WTC11 (cell line): ENCODE data around the gene KCNIP4. TPM values are rescaled to one million over a fixed set of nuclear protein-coding genes. Genes with fewer than 3 reads are reported as not detected.

Experiments used
- ATAC-seq: fragments of 200-7000 bp; cut with Tn5 transposase; 2 replicates; pipeline ENCODE4 v1.10.0; 2021; ENCODE audit warnings: mild to moderate bottlenecking, moderate library complexity
- CTCF ChIA-PET: fragments of 300-600 bp; sonication (Branson Sonifier 250); formaldehyde crosslinking; loops from one replicate; lab custom pipeline; 2021; ENCODE audit warnings: antibody characterized with exemption; lab: Charles Lee
- POLR2A ChIA-PET: fragments of 350-600 bp; sonication (Branson Sonifier 250); formaldehyde crosslinking; loops from one replicate; lab custom pipeline; 2021; ENCODE audit warnings: antibody characterized with exemption; lab: Charles Lee
- DNase-seq: peaks from one replicate; pipeline ENCODE4 v3.0.0; 2021; ENCODE audit warnings: low spot score
- H3K27ac Mint-ChIP-seq: 2 replicates; pipeline ENCODE4 v1.8.0; 2021; ENCODE audit warnings: mixed read lengths
- H3K27me3 Mint-ChIP-seq: 2 replicates; pipeline ENCODE4 v1.8.0; 2021; ENCODE audit warnings: low read depth, mild to moderate bottlenecking, moderate library complexity, mixed read lengths
- H3K36me3 Mint-ChIP-seq: 2 replicates; pipeline ENCODE4 v1.8.0; 2021; ENCODE audit warnings: mixed read lengths
- H3K4me1 Mint-ChIP-seq: 2 replicates; pipeline ENCODE4 v1.8.0; 2022; ENCODE audit warnings: mixed read lengths
- H3K4me3 Mint-ChIP-seq: 2 replicates; pipeline ENCODE4 v1.8.0; 2021; ENCODE audit warnings: mild to moderate bottlenecking, moderate library complexity, mixed read lengths
- H3K9me3 Mint-ChIP-seq: 2 replicates; pipeline ENCODE4 v1.8.0; 2021; ENCODE audit warnings: mixed read lengths
- E2F5 ChIP-seq: sonication (generic); formaldehyde crosslinking; IDR thresholded peaks from 2 replicates; pipeline ENCODE4 v1.8.1; 2022; ENCODE audit warnings: mild to moderate bottlenecking, moderate library complexity, missing genetic modification reagents
- FOXK1 ChIP-seq: sonication (generic); formaldehyde crosslinking; IDR thresholded peaks from 2 replicates; pipeline ENCODE4 v1.8.0; 2022; ENCODE audit warnings: mild to moderate bottlenecking, moderate library complexity, missing genetic modification reagents
- FOXP4 ChIP-seq: sonication (generic); formaldehyde crosslinking; IDR thresholded peaks from 2 replicates; pipeline ENCODE4 v1.8.0; 2022; ENCODE audit warnings: mild to moderate bottlenecking, missing genetic modification reagents
- GRHL2 ChIP-seq: fragments of 250-450 bp; sonication (Bioruptor Pico); IDR thresholded peaks from 2 replicates; pipeline ENCODE4 v1.8.0; 2022; ENCODE audit warnings: mild to moderate bottlenecking, moderate library complexity; ENCODE audit not compliant: insufficient replicate concordance, severe bottlenecking
- GTF2I ChIP-seq: fragments of 250-450 bp; sonication (Bioruptor Pico); conservative IDR thresholded peaks from 2 replicates; pipeline ENCODE4 v1.4.0; 2021; ENCODE audit warnings: mild to moderate bottlenecking
- HMGA2 ChIP-seq: fragments of 250-450 bp; sonication (Bioruptor Pico); IDR thresholded peaks from 2 replicates; pipeline ENCODE4 v1.4.0; 2021; ENCODE audit warnings: mild to moderate bottlenecking, moderate library complexity
- IRF1 ChIP-seq: sonication (generic); formaldehyde crosslinking; IDR thresholded peaks from 2 replicates; pipeline ENCODE4 v1.8.0; 2023; ENCODE audit warnings: missing genetic modification reagents
- MXD4 ChIP-seq: fragments of 250-450 bp; sonication (Bioruptor Pico); IDR thresholded peaks from 2 replicates; pipeline ENCODE4 v1.8.0; 2021; ENCODE audit warnings: mild to moderate bottlenecking, moderate library complexity, borderline replicate concordance
- NR3C1 ChIP-seq: sonication (generic); formaldehyde crosslinking; conservative IDR thresholded peaks from 2 replicates; pipeline ENCODE4 v1.8.1; 2023; ENCODE audit warnings: low read depth, mild to moderate bottlenecking, missing genetic modification reagents
- PRRX2 ChIP-seq: fragments of 250-450 bp; sonication (Bioruptor Pico); IDR thresholded peaks from 2 replicates; pipeline ENCODE4 v1.8.0; 2021; ENCODE audit warnings: mild to moderate bottlenecking
- TCF7 ChIP-seq: sonication (generic); formaldehyde crosslinking; IDR thresholded peaks from 2 replicates; pipeline ENCODE4 v1.8.0; 2022; ENCODE audit warnings: mild to moderate bottlenecking, low read depth, missing genetic modification reagents, moderate library complexity
- TEAD4 ChIP-seq: sonication (generic); formaldehyde crosslinking; IDR thresholded peaks from 2 replicates; pipeline ENCODE4 v1.8.0; 2022; ENCODE audit warnings: mild to moderate bottlenecking, missing genetic modification reagents
- ZNF138 ChIP-seq: sonication (generic); formaldehyde crosslinking; conservative IDR thresholded peaks from 2 replicates; pipeline ENCODE4 v1.8.1; 2022; ENCODE audit warnings: mild to moderate bottlenecking, moderate library complexity, missing genetic modification reagents
- ZNF219 ChIP-seq: sonication (generic); formaldehyde crosslinking; IDR thresholded peaks from 2 replicates; pipeline ENCODE4 v1.8.0; 2023; ENCODE audit warnings: missing genetic modification reagents, mild to moderate bottlenecking, borderline replicate concordance
- ZNF232 ChIP-seq: sonication (generic); formaldehyde crosslinking; IDR thresholded peaks from 2 replicates; pipeline ENCODE4 v1.8.0; 2022; ENCODE audit warnings: mild to moderate bottlenecking, missing genetic modification reagents
- ZNF425 ChIP-seq: fragments of 250-450 bp; sonication (Bioruptor Pico); conservative IDR thresholded peaks from 2 replicates; pipeline ENCODE4 v1.9.0; 2021; ENCODE audit warnings: mild to moderate bottlenecking
- total RNA-seq: library from RNA; stranded (reverse); gene quantifications from 3 replicates; pipeline ENCODE4 v1.2.3, GENCODE V29; 2021
- TF ChIP-seq, protein P1 (sequence below): fragments of 200-600 bp; IDR thresholded peaks from 2 replicates; pipeline ENCODE4 v1.8.0; 2022; ENCODE audit warnings: antibody characterized with exemption
- TF ChIP-seq, protein P2 (sequence below): sonication (generic); formaldehyde crosslinking; IDR thresholded peaks from 2 replicates; pipeline ENCODE4 v1.8.1; 2023; ENCODE audit warnings: mild to moderate bottlenecking, missing genetic modification reagents, borderline replicate concordance
- TF ChIP-seq, protein P3 (sequence below): sonication (generic); formaldehyde crosslinking; IDR thresholded peaks from 2 replicates; pipeline ENCODE4 v1.8.0; 2022; ENCODE audit warnings: mild to moderate bottlenecking, missing genetic modification reagents
- TF ChIP-seq, protein P4 (sequence below): fragments of 250-450 bp; sonication (Bioruptor Pico); IDR thresholded peaks from 2 replicates; pipeline ENCODE4 v2.1.2; 2022; ENCODE audit warnings: mild to moderate bottlenecking, moderate library complexity
- TF ChIP-seq, protein P5 (sequence below): sonication (generic); formaldehyde crosslinking; IDR thresholded peaks from 2 replicates; pipeline ENCODE4 v1.8.1; 2023; ENCODE audit warnings: mild to moderate bottlenecking, missing genetic modification reagents, moderate library complexity
- TF ChIP-seq, protein P6 (sequence below): sonication (generic); formaldehyde crosslinking; conservative IDR thresholded peaks from 2 replicates; pipeline ENCODE4 v1.8.1; 2022; ENCODE audit warnings: mild to moderate bottlenecking, missing genetic modification reagents

KCNIP4 gene
- total RNA-seq, 1 experiment from 2014 or later = not detected

GRCh38 chr4:20916106-20916505, 1032.5 kb downstream of the KCNIP4 start (continued):
- TF ChIP-seq FOXK1 (CRISPR knock-in tag) = no peak
- TF ChIP-seq, protein P1, sequence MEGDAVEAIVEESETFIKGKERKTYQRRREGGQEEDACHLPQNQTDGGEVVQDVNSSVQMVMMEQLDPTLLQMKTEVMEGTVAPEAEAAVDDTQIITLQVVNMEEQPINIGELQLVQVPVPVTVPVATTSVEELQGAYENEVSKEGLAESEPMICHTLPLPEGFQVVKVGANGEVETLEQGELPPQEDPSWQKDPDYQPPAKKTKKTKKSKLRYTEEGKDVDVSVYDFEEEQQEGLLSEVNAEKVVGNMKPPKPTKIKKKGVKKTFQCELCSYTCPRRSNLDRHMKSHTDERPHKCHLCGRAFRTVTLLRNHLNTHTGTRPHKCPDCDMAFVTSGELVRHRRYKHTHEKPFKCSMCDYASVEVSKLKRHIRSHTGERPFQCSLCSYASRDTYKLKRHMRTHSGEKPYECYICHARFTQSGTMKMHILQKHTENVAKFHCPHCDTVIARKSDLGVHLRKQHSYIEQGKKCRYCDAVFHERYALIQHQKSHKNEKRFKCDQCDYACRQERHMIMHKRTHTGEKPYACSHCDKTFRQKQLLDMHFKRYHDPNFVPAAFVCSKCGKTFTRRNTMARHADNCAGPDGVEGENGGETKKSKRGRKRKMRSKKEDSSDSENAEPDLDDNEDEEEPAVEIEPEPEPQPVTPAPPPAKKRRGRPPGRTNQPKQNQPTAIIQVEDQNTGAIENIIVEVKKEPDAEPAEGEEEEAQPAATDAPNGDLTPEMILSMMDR = no peak
- TF ChIP-seq GRHL2 = no peak
- TF ChIP-seq, protein P2, sequence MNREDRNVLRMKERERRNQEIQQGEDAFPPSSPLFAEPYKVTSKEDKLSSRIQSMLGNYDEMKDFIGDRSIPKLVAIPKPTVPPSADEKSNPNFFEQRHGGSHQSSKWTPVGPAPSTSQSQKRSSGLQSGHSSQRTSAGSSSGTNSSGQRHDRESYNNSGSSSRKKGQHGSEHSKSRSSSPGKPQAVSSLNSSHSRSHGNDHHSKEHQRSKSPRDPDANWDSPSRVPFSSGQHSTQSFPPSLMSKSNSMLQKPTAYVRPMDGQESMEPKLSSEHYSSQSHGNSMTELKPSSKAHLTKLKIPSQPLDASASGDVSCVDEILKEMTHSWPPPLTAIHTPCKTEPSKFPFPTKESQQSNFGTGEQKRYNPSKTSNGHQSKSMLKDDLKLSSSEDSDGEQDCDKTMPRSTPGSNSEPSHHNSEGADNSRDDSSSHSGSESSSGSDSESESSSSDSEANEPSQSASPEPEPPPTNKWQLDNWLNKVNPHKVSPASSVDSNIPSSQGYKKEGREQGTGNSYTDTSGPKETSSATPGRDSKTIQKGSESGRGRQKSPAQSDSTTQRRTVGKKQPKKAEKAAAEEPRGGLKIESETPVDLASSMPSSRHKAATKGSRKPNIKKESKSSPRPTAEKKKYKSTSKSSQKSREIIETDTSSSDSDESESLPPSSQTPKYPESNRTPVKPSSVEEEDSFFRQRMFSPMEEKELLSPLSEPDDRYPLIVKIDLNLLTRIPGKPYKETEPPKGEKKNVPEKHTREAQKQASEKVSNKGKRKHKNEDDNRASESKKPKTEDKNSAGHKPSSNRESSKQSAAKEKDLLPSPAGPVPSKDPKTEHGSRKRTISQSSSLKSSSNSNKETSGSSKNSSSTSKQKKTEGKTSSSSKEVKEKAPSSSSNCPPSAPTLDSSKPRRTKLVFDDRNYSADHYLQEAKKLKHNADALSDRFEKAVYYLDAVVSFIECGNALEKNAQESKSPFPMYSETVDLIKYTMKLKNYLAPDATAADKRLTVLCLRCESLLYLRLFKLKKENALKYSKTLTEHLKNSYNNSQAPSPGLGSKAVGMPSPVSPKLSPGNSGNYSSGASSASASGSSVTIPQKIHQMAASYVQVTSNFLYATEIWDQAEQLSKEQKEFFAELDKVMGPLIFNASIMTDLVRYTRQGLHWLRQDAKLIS = no peak
- TF ChIP-seq, protein P3, sequence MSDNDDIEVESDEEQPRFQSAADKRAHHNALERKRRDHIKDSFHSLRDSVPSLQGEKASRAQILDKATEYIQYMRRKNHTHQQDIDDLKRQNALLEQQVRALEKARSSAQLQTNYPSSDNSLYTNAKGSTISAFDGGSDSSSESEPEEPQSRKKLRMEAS (CRISPR knock-in tag) = no peak
- TF ChIP-seq, protein P4, sequence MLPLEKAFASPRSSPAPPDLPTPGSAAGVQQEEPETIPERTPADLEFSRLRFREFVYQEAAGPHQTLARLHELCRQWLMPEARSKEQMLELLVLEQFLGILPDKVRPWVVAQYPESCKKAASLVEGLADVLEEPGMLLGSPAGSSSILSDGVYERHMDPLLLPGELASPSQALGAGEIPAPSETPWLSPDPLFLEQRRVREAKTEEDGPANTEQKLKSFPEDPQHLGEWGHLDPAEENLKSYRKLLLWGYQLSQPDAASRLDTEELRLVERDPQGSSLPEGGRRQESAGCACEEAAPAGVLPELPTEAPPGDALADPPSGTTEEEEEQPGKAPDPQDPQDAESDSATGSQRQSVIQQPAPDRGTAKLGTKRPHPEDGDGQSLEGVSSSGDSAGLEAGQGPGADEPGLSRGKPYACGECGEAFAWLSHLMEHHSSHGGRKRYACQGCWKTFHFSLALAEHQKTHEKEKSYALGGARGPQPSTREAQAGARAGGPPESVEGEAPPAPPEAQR (CRISPR knock-in tag) = no peak
- no peak for TF ChIP-seq GTF2I (CRISPR knock-in tag)
- no peak for TF ChIP-seq PRRX2 (CRISPR knock-in tag)

DNA sequence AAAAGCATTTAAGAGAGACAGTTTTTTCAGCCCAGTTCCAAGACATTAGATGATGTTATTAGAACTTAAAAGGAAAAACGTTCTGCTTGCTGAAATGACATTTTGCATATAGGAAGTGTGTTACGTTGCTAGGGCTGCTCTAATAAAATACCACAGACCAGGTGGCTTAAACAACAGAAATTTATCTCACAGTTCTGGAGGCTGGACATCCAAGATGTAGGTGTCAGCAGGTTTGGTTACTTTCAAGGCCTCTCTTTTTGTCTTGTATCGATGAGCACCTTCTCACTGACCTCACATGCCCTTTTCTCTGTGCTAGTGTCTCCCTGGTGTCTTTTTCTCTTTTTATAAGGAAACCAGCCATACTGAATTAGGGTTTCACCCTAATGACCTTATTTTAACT, 1043.6 kb downstream of the KCNIP4 start:
- Mint-ChIP-seq H3K36me3 (no peaks in the 10 kb centered on the region), H3K27me3 (no peaks in the 10 kb centered on the region), H3K27ac (no peak overlapping the region), H3K4me3 (no peak overlapping the region), H3K4me1 (no peaks in the 10 kb centered on the region), H3K9me3 (no peaks in the 10 kb centered on the region)
- ChIA-PET CTCF (no interaction called here), POLR2A (no interaction called here)
- no peak for ATAC-seq
- no peak for TF ChIP-seq MXD4
- no peak for TF ChIP-seq ZNF138 (CRISPR knock-in tag)
- TF ChIP-seq TEAD4 (CRISPR knock-in tag) = no peak
- TF ChIP-seq IRF1 (CRISPR knock-in tag) = no peak
- TF ChIP-seq GTF2I (CRISPR knock-in tag) = no peak
- no peak for TF ChIP-seq NR3C1
- TF ChIP-seq E2F5 (CRISPR knock-in tag) = no peak
- TF ChIP-seq TCF7 (CRISPR knock-in tag) = no peak
- TF ChIP-seq HMGA2 = no peak
- no peak for TF ChIP-seq ZNF219 (CRISPR knock-in tag)
- no peak for TF ChIP-seq FOXP4
- no peak for TF ChIP-seq ZNF425 (CRISPR knock-in tag)
- no peak for TF ChIP-seq PRRX2 (CRISPR knock-in tag)
- TF ChIP-seq ZNF232 (CRISPR knock-in tag) = no peak
- TF ChIP-seq, protein P5, sequence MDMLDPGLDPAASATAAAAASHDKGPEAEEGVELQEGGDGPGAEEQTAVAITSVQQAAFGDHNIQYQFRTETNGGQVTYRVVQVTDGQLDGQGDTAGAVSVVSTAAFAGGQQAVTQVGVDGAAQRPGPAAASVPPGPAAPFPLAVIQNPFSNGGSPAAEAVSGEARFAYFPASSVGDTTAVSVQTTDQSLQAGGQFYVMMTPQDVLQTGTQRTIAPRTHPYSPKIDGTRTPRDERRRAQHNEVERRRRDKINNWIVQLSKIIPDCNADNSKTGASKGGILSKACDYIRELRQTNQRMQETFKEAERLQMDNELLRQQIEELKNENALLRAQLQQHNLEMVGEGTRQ (CRISPR knock-in tag) = no peak
- TF ChIP-seq, protein P6, sequence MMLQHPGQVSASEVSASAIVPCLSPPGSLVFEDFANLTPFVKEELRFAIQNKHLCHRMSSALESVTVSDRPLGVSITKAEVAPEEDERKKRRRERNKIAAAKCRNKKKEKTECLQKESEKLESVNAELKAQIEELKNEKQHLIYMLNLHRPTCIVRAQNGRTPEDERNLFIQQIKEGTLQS = no peak
- no peak for DNase-seq
